Articular chondrocyte of knee joint (primary cell): ENCODE results near the gene RNF167. TPM values are rescaled to one million over a fixed set of nuclear protein-coding genes. Genes with fewer than 3 reads are reported as not detected.

Experiments
- small RNA-seq: library from RNA; depleted of rRNA; stranded (forward); fragments of <200 nt; gene quantifications from one replicate; pipeline ENCODE3, GENCODE V24; 2012
- total RNA-seq: library from RNA; depleted of rRNA; stranded (reverse); fragments of >200 nt; gene quantifications from 2 replicates; pipeline ENCODE4 v1.2.3, GENCODE V29; 2012

RNF167 gene
- 20.5 and 21.3 TPM in 2 replicates for total RNA-seq

DNA sequence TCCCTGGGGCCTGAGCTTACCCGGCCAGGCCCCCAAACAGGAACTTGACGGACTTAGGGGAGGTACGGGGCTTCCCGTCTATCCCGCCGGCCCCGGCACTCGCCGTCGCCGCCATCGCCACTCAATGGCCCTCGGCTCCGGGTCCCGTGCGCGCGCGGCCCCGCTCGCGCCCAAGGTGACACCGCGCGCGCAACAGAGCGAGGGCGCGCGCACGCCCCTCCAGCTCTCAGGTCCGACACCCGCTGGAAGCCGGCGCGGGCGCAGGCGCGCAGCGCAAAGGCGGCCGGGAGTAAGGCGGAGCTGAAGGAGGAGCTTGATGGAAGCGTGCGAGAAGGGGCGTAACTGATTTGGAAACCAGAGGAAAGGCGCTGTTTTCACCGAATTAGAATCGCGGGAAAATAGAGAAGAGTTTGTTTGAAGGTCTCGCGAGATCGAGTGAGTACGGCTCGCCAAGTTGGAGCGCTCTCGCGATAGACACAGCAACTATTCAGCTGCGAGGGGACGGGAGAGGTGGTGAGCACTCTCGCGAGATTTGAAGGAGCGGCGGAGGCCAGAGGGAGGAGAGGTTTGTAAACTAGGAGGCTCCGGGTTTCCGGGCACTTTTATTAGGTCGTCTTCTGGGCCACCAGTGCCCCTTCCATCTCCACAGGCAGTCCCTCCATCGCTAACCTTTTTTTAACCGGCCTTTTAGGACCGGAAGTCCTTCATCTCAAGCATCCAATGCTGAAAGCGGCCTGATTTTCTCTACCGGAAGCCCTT lies at the start of gene RNF167, which contains the start of gene SLC25A11:
Gene RNF167 (plus strand): TSS at position 473 of the 759 bp plus-strand sequence. CDS start 642 bp downstream, outside the sequence.
Gene SLC25A11 (minus strand): TSS at position 251 of the 759 bp plus-strand sequence. CDS start 136 bp downstream, at position 115.

DNA sequence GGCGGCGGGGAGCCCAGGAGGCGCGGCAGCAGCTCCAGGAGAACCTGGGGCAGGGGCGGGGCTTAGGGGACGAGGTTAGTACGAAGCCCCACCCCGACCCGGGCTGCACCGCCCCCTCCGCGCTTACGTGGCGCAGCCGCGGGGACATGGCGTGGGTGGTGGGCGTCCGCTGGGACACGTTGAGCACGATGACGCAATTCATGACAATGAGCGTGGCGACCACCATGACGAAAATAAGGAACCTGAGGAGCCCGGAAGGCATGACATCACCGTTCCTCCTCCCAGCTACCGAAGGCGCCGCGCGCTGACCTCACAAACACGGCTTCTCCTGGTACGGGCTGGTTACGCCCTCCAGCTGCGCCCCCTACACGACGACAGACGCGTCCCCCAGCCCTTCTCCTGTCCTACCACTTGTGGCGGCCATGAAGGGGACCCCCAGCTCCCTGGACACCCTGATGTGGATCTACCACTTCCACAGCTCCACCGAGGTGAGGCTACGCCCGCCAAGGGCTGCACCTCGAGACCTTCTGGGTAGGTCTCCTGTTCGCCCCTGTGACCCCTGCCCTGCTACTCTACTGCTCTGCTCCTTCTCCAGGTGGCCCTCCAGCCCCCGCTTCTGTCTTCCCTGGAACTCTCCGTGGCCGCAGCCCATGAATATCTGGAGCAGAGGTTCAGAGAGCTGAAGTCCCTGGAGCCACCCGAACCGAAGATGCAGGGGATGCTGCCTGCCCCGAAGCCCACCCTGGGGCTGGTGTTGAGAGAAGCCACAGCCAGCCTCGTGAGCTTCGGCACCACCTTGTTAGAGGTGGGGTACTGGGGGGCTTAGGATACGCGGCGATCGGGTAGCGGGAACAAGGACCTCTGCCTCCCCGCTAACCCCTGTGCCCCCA lies 40.5 kb upstream of the RNF167 start, which contains the start of gene C17orf107:
Gene C17orf107 (plus strand): TSS at position 196 of the 890 bp plus-strand sequence. CDS start 227 bp downstream, at position 423.

DNA sequence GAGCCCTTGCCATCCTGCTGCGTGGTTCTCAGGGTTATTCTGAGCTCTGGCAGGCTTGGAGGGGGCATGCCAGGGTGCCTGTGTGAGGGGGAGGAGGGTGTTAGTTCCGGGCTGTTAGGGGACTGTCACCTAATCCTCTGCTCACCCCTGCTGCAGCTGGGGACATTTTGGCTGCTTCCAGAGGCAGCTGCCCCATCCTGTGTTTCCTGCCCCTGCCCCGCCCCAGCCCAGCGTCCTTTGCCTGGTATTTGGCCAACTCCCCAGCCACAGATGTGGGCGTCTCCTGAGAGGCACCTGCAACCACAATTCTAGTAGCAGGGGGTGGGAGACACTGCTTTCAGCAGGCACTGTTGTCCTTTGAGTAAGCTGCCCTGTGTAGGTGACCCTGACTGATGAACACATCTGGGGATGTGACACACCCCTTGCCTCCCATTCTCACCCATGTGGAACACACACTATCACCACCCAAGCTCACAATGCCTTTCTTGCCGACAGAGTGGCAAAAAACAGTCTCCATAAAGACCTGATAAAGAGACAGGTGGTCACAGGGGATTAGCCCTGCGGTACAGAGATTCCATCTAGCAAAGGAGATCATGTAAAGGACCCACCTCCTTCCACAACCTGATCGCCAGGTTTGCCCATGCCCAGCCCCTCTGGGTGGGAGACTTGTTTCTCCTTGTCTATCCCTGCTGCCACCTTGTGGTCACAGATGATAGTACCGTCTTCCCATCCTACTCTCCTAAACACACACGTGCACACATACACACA lies 36.8 kb upstream of the RNF167 start, which contains the start of gene CHRNE:
Gene CHRNE (minus strand): TSS at position 48 of the 768 bp plus-strand sequence. CDS start 35 bp downstream, at position 13.

DNA sequence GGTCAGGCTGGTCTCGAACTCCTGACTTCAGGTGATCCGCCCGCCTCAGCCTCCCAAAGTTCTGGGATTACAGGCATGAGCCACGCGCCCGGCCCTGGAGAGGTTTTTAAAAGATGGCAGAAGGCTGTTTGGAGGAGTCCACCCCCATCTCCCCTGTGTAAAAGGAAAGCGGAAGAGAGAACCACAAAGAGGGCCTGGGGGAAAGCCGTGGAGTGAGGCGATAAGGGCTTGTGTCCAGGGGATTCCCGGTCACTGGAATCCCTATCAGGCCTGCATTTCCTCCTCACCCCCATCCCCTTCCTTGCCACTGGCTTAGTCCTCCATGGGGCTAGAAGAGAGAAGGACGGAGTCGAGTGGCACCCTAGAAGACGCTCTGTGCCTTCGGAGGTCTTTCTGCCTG lies 8.1 kb upstream of the RNF167 start, which contains the start of gene GP1BA:
Gene GP1BA (plus strand): TSS at position 315 of the 400 bp plus-strand sequence. CDS start 328 bp downstream, outside the sequence.

DNA sequence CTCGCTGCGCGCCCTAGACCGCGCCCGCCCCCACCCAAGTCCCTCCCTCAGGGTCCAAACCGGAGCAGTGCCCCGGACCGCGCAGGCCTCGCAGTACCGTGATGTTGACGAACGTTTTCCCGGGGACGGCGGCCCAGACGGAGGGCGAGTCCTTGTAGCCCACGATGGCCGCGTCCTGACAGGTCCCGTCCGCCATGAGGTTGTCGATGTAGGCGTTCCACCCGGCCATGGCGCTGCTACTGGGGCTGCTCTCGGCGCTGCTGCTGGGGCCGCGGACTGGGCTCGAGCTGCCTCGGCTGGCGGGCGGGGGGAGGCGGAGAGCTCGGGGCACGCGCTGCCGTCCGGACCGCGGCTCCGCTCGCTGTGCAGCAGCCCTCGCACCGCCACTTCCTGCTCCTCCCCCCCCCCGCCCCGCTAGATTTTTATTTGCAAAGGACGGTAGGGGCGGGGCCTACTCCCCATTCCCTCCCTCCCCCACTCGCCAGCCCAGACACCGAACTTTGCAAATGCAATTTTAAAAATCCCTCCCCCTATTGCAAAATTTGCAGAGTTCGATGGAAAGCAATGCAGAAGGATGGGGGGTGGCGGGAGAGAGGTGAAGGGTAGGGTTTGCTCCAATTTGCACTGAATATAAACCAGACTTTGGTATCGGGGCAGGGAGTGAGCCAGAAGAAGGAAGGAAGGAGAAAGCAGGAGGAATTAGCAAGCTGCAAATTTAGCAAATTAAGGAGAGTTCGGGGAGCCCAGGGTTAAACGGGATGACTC lies 8.3 kb downstream of the RNF167 start, which contains the start of gene PFN1:
Gene PFN1 (minus strand): TSS at position 365 of the 765 bp plus-strand sequence. CDS start 136 bp downstream, at position 229.

DNA sequence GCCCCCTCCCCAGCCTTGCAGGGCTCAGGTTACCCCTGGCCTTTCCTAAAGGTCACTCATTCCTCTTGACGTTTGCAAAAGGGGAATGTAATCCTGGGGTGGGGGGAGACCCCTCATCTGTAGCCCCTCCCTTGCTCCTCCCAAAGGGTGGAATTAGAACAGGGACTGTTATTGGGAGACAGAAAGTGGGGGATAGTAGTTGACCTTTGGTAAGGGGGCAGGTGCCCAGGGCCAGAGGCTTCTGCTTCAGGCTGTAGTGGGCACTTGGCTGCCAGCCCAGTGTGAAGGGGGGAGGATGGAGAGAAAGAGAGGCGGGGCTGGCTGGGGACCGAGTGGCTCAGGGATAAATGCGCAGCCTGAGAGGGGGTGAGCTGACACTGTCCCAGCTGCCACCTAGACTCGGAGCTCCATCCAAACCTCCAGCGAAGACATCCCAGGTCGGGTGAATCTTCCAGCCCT lies 10.7 kb downstream of the RNF167 start, which contains the start of gene ENO3:
Gene ENO3 (plus strand): TSS at position 374 of the 459 bp plus-strand sequence. CDS start 711 bp downstream, outside the sequence.

DNA sequence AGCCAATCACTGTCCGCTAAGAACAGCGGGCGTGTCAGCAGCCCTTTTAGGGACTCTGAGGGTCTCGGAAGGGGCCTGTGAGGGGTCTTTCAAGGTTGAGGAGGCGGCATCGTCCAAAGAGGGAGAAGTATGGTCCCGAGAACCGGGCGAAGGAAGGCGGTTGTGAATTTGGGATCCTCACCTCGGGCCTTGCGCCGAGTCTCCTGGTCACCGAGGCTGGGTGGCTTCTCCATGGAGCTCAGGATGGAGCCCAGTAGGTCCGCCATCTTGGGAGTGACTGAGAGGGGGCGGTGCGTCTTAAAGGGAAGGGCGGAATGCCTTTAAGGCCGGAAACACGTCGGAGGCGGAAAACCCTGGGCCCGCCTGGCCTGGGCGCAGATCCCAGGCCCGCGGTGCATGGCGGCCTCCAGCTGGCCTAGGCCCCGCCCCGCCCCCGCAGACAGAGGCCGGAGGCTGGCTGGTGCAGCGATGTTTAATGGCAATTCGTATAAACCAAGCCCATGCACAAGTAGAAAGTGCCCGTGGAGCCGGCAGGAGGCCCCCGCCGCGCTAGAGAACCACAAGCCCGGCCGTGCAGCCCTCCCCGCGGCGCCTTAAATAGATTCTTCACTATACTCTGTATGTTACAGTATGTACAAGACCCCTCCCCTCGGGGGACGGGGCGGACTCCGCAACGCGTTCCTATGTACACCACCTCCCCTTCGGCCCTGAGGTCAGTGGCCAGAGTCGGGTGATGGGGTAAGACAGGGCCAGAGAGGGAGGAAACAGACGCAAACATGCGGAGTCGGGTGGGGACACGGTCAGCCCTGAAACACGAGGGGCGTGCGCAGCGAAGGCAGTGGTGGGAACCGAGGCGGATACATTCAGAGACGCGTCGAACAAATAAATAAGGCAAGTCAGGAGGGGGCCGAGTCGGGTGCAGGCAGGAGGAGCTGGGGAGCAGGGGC lies 27.7 kb downstream of the RNF167 start, which contains the start of gene SPAG7:
Gene SPAG7 (minus strand): TSS at position 279 of the 947 bp plus-strand sequence. CDS start 13 bp downstream, at position 266.

DNA sequence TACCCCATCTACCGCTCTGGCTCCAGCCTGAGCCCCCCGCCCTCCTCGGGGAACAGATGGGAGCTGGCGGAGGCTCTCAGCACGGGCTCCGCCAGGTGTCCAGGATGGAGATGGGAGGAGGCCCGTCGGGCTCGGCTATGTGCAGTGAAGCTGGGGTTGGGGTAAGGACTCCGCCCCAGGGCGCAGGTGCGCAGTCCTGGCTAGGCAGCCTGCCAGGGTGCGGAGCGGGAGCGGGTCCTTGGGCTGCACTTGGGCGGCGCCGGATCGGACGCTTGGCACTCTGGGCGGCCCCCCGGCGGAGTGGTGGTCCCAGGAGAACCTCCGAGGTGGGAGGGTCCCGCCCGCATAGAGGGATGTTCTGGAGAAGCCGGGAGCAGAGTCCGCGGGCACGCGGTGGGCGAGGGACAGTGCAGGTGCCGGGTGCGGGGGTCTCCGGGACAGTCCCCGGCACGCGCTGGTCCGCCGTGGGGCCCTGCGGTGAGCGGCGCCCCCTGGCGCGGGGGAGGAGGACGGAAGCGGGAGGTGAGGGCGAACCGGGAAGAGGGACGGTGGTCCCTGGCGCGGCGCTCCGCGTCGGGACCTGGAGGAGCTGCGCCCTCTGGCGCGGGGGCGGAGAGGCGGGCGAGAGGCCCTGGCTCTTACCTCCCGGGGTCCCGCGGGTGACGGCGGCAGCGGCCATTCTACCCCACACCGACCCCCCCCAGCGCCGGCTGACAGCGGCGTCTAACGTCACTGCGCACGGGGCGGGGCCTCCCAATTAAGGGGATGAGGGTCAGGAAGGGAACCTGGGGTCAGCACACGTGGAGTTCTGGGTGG lies 47.1 kb downstream of the RNF167 start, which contains the start of gene CAMTA2:
Gene CAMTA2 (minus strand): TSS at position 725 of the 816 bp plus-strand sequence. CDS start 1,453 bp downstream, outside the sequence.

Small RNA genes within 50 kb of the gene (small RNA-seq; reads per million reads assigned to genes)
- gene MIR6864, result not detected
- not detected for gene MIR6865

Other genes with a start within 250 kb of the RNF167 start
- 16.2 and 21.5 TPM in 2 replicates for gene PELP1, start 236.1 kb upstream of the RNF167 start, total RNA-seq
- gene ARRB2, start 229.6 kb upstream of the RNF167 start, total RNA-seq, result 5.5 and 5.8 TPM in 2 replicates
- gene MED11, start 208.8 kb upstream of the RNF167 start, total RNA-seq, result 12.1 and 13.9 TPM in 2 replicates
- gene ZMYND15, start 200.4 kb upstream of the RNF167 start, total RNA-seq, result 0.65 TPM in 2 replicates
- 9.7 and 11.0 TPM in 2 replicates for gene CXCL16, start 200.3 kb upstream of the RNF167 start, total RNA-seq
- not detected in 2 replicates for gene TM4SF5, start 168.4 kb upstream of the RNF167 start, total RNA-seq
- gene VMO1, start 153.9 kb upstream of the RNF167 start, total RNA-seq, result 0.26 and 1.6 TPM in 2 replicates
- gene GLTPD2, start 151.3 kb upstream of the RNF167 start, total RNA-seq, result not detected in 2 replicates
- gene PSMB6, start 144.1 kb upstream of the RNF167 start, total RNA-seq, result 106 and 116 TPM in 2 replicates
- 17.4 and 18.2 TPM in 2 replicates for gene PLD2, start 133.1 kb upstream of the RNF167 start, total RNA-seq
- gene MINK1, start 106.9 kb upstream of the RNF167 start, total RNA-seq, result 32.3 and 32.4 TPM in 2 replicates
- 2.3 and 2.5 TPM in 2 replicates for gene C17orf107, start 40.7 kb upstream of the RNF167 start, total RNA-seq
- 0.65 TPM in 2 replicates for gene CHRNE, start 37.2 kb upstream of the RNF167 start, total RNA-seq
- not detected in 2 replicates for gene GP1BA, start 8.0 kb upstream of the RNF167 start, total RNA-seq
- 29.7 and 30.7 TPM in 2 replicates for gene SLC25A11, start 222 bp upstream of the RNF167 start, total RNA-seq
- gene PFN1, start 8.3 kb downstream of the RNF167 start, total RNA-seq, result 278 and 326 TPM in 2 replicates
- gene ENO3, start 10.9 kb downstream of the RNF167 start, total RNA-seq, result 0.76 and 1.6 TPM in 2 replicates
- 31.1 and 38.2 TPM in 2 replicates for gene SPAG7, start 27.5 kb downstream of the RNF167 start, total RNA-seq
- gene CAMTA2, start 47.4 kb downstream of the RNF167 start, total RNA-seq, result 12.2 and 29.0 TPM in 2 replicates
- 0.22 and 0.39 TPM in 2 replicates for gene INCA1, start 57.3 kb downstream of the RNF167 start, total RNA-seq
- 44.1 and 60.1 TPM in 2 replicates for gene KIF1C, start 57.7 kb downstream of the RNF167 start, total RNA-seq
- not detected in 2 replicates for gene SLC52A1, start 95.2 kb downstream of the RNF167 start, total RNA-seq
- gene ZFP3, start 138.2 kb downstream of the RNF167 start, total RNA-seq, result 3.6 and 3.9 TPM in 2 replicates
- gene ZNF232, start 171.6 kb downstream of the RNF167 start, total RNA-seq, result 6.9 and 7.1 TPM in 2 replicates
- gene USP6, start 175.8 kb downstream of the RNF167 start, total RNA-seq, result under 0.01 and 0.78 TPM in 2 replicates